GM12878 (cell line): ENCODE measurements around the gene RNF41. TPM values are rescaled to one million over a fixed set of nuclear protein-coding genes. Genes with fewer than 3 reads are reported as not detected.
A peak's percentile ranks its signal among the peaks of the same experiment; 100 is the strongest.

Experiments
- ATAC-seq: fragments of 200-7000 bp; cut with Tn5 transposase; 3 replicates; pipeline ENCODE4 v1.9.1; 2020; ENCODE audit warnings: mild to moderate bottlenecking, moderate library complexity
- BruUV-seq: library from RNA; stranded (reverse); fragments of 400-500 nt; replicated peaks from 2 replicates; lab custom pipeline; 2021; lab: Mats Ljungman, UMichigan
- CTCF ChIA-PET: fragments of 300-600 bp; sonication (Branson Sonifier 250); formaldehyde crosslinking; extraction: SDS; loops from one replicate; lab custom pipeline; 2021; ENCODE audit warnings: inconsistent platforms; lab: Yijun Ruan, JAX
- POLR2A ChIA-PET: fragments of 350-600 bp; formaldehyde crosslinking; extraction: SDS; loops from one replicate; lab custom pipeline; 2021; ENCODE audit warnings: inconsistent platforms; lab: Charles Lee
- RAD21 ChIA-PET: fragments of 300-600 bp; sonication (Branson Sonifier 250); formaldehyde crosslinking; loops from one replicate; lab custom pipeline; 2023; ENCODE audit warnings: antibody characterized with exemption; ENCODE audit not compliant: unreplicated experiment; lab: Charles Lee
- SMC1A ChIA-PET: fragments of 300-600 bp; sonication (Branson Sonifier 250); formaldehyde crosslinking; loops from one replicate; lab custom pipeline; 2023; ENCODE audit not compliant: unreplicated experiment, uncharacterized antibody; lab: Charles Lee
- DNase-seq: peaks from one replicate; pipeline ENCODE4 v3.0.0-alpha.2; 2011; ENCODE audit warnings: low read depth, low spot score
- FAIRE-seq: peaks from 3 replicates; lab custom pipeline; 2011; peaks lifted over from hg19 to GRCh38; lab: Jason Lieb, UNC
- H2AFZ ChIP-seq: 2 replicates; pipeline ENCODE4 v1.6.0; 2011; ENCODE audit warnings: low read depth, low read length, control low read depth; ENCODE audit not compliant: control insufficient read depth
- H3K27ac ChIP-seq: 2 replicates; pipeline ENCODE4 v1.5.1; 2011; ENCODE audit warnings: control low read depth; ENCODE audit not compliant: control insufficient read depth, insufficient read depth
- H3K27me3 ChIP-seq, 2 experiments: replicated peaks in 1 of 2; 2 replicates each; pipeline versions ENCODE4 v1.6.0 to v1.6.1; 2011; ENCODE audit warnings: low read length in 1 of 2; ENCODE audit not compliant: control insufficient read depth in 2 of 2, insufficient read depth in 2 of 2
- H3K36me3 ChIP-seq, 2 experiments: 2 replicates each; pipeline ENCODE4 v1.5.1; 2011; ENCODE audit warnings: low read length in 1 of 2; ENCODE audit not compliant: control insufficient read depth in 2 of 2, insufficient read depth in 2 of 2
- H3K4me1 ChIP-seq: 2 replicates; pipeline ENCODE4 v1.6.1; 2011; ENCODE audit warnings: mild to moderate bottlenecking, low read length, moderate library complexity, mixed read lengths; ENCODE audit not compliant: control insufficient read depth, insufficient read depth
- H3K4me2 ChIP-seq: 2 replicates; pipeline ENCODE4 v1.6.0; 2011; ENCODE audit warnings: control low read depth; ENCODE audit not compliant: control insufficient read depth, insufficient read depth
- H3K4me3 ChIP-seq: fragments of 200-600 bp; sonication (generic); 2 replicates; pipeline ENCODE4 v1.5.1; 2016
- H3K79me2 ChIP-seq: 2 replicates; pipeline ENCODE4 v1.6.0; 2011; ENCODE audit warnings: low read length; ENCODE audit not compliant: control insufficient read depth, insufficient read depth
- H3K9ac ChIP-seq: 2 replicates; pipeline ENCODE4 v1.8.0; 2011; ENCODE audit warnings: low read length, control low read depth, mixed read lengths; ENCODE audit not compliant: control insufficient read depth, insufficient read depth
- H3K9me3 ChIP-seq: replicated peaks from 3 replicates; pipeline ENCODE4 v1.5.1; 2011; ENCODE audit warnings: mild to moderate bottlenecking, low read length; ENCODE audit not compliant: control insufficient read depth, insufficient read depth
- H4K20me1 ChIP-seq: 2 replicates; pipeline ENCODE4 v1.6.0; 2011; ENCODE audit not compliant: control insufficient read depth, insufficient read depth
- BCLAF1 ChIP-seq: fragments of 450-650 bp; IDR thresholded peaks from 2 replicates; pipeline ENCODE4 v1.6.1; 2017; ENCODE audit warnings: antibody characterized with exemption, mild to moderate bottlenecking, moderate library complexity
- CHD4 ChIP-seq: fragments of 200-600 bp; sonication (generic); IDR thresholded peaks from 2 replicates; pipeline ENCODE4 v1.6.1; 2016; ENCODE audit warnings: mild to moderate bottlenecking
- EGR1 ChIP-seq, 2 experiments: IDR thresholded peaks; 1 replicate in 1 of 2; 2 replicates in 1 of 2; pipeline ENCODE4 v1.6.1; 2011 to 2012; ENCODE audit warnings: low read depth in 2 of 2, low read length in 2 of 2, borderline replicate concordance in 1 of 2, mild to moderate bottlenecking in 1 of 2, moderate library complexity in 1 of 2
- HCFC1 ChIP-seq: fragments of 150-350 bp; IDR thresholded peaks from 2 replicates; pipeline ENCODE4 v1.6.1; 2014; ENCODE audit warnings: low read length
- IKZF1 ChIP-seq: fragments of 450-650 bp; conservative IDR thresholded peaks from 2 replicates; pipeline ENCODE4 v1.6.1; 2017; ENCODE audit warnings: antibody characterized with exemption, mild to moderate bottlenecking
- NRF1 ChIP-seq: conservative IDR thresholded peaks from 2 replicates; pipeline ENCODE4 v1.6.1; 2011; ENCODE audit warnings: mild to moderate bottlenecking, low read depth, low read length, improper control_type of control experiment
- POLR2A ChIP-seq: IDR thresholded peaks from 2 replicates; pipeline ENCODE4 v1.6.1; 2011; ENCODE audit warnings: low read depth, mild to moderate bottlenecking, low read length
- POLR2AphosphoS5 ChIP-seq: IDR thresholded peaks from 2 replicates; pipeline ENCODE4 v1.6.1; 2011; ENCODE audit warnings: mild to moderate bottlenecking, low read length, inconsistent platforms
- WGBS: methylation state at CpG from one replicate; pipeline ENCODE4 v1.1.6; 2016; ENCODE audit warnings: low lambda C conversion rate; ENCODE audit not compliant: insufficient replicate concordance, insufficient coverage; ENCODE audit errors: missing lambda C conversion rate; 5-methylcytosine and 5-hydroxymethylcytosine counted together
- in situ Hi-C: fragments of 300-500 bp; cut with MboI; formaldehyde crosslinking; loops from 9 replicates; pipeline ENCODE4 v1.14.3; 2018; ENCODE audit warnings: mixed read lengths
- intact Hi-C: fragments of 100-400 bp; cut with micrococcal nuclease; formaldehyde crosslinking; loops from one replicate; pipeline ENCODE4 v1.14.2; 2022; ENCODE audit not compliant: unreplicated experiment
- polyA plus RNA-seq, 11 experiments: library from polyadenylated mRNA; depleted of rRNA in 4 of 11; unstranded in 6 of 11; stranded (reverse) in 5 of 11; fragments of >200 nt; fragmentation: Nextera tagmentation in 4 of 11; fragmentation: Illumina TruSeq in 1 of 11; extraction: Ambion mirVana in 4 of 11; extraction: Trizol in 1 of 11; gene quantifications; 1 replicate in 1 of 11; 2 replicates in 10 of 11; pipeline versions ENCODE4 v1.2.1 to v1.2.3, GENCODE V29; 2011 to 2016; ENCODE audit warnings: inconsistent platforms in 2 of 11, missing spikeins in 2 of 11, low read depth in 1 of 11
- total RNA-seq, 4 experiments: library from RNA; depleted of rRNA in 3 of 4; stranded (reverse); fragments of >200 nt in 3 of 4; fragmentation: Illumina TruSeq in 1 of 4; extraction: Trizol in 1 of 4; gene quantifications; 2 replicates each; pipeline versions ENCODE4 v1.2.1 to v1.2.3, GENCODE V29; 2013 to 2021
- TF ChIP-seq, protein P1 (sequence below): IDR thresholded peaks from 2 replicates; pipeline ENCODE4 v1.6.1; 2012; ENCODE audit warnings: low read depth, low read length, improper control_type of control experiment

RNF41 gene
- total and polyA plus RNA-seq, 10 of the 15 experiments (the other 5 are each of a cell fraction or from before 2014, with no cell fraction given): 11.1 to 47.8 (median 30.6) TPM

DNA sequence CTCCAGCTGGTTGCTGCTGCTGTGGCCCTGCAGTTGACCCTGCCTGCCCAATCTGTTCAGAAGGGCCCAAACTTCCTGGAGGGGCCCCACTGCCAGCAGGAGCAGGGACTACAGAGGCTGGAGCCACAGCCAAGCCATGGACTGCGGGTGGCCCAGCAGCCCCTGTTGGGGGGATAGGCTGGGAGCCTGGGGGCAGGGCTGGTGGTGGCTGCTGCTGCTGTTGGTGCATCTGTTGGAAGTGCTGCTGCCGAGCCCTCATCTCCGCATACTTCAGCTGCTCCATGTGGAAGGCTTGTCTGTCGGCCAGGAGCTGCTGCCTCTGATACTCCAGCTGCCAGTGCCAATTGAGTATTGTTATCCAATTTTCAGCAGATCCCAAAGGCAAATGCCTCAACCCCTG lies 56.4 kb downstream of the RNF41 start:
- peaks cover 7% of the 10 kb centered on the region for H3K4me1 ChIP-seq
- no peak for ATAC-seq
- no peaks in the 10 kb centered on the region for H3K9me3 ChIP-seq
- DNase-seq: no peak
- H3K27ac ChIP-seq: no peak overlapping the region
- 100% methylated on average over 4 of the region's 4 CpGs for WGBS
- no TSS peak for BruUV-seq
- ChIA-PET SMC1A (interaction anchor here (1.1 kb wide), 1 partner anchor 23 kb away, joined by 3 read pairs; no protein-coding TSS in a partner anchor), CTCF (interaction anchor here (1.1 kb wide), 1 partner anchor 9 kb away, joined by 3 read pairs; no protein-coding TSS in a partner anchor), POLR2A (interaction anchor here (0.6 to 2.4 kb wide), 4 partner anchors 11 to 517 kb away, joined by 3 to 6 read pairs (median 4); no protein-coding TSS in a partner anchor), RAD21 (no interaction called here)
- no peak for FAIRE-seq
- no peak overlapping the region for H2AFZ ChIP-seq
- H3K4me3 ChIP-seq: no peak overlapping the region
- in situ Hi-C loops: no loop called here
- TF ChIP-seq CHD4 (no peak), POLR2A (peak; percentile 51; the same call in 1 of the 2 replicates), POLR2AphosphoS5 (peak; percentile 45; the same call in 1 of the 2 replicates)
- peaks cover 24 to 32% of the 10 kb centered on the region in 2 experiments for H3K36me3 ChIP-seq
- H3K27me3 ChIP-seq: no peaks in the 10 kb centered on the region
- intact Hi-C loops: no loop called here
- no peaks in the 10 kb centered on the region for H4K20me1 ChIP-seq
- H3K4me2 ChIP-seq: no peak overlapping the region
- peaks cover 10% of the 10 kb centered on the region for H3K79me2 ChIP-seq
- no peak overlapping the region for H3K9ac ChIP-seq

- Histone ChIP-seq H3K36me3 (peaks cover 25 to 40% of the 10 kb centered on the region in 2 experiments), H3K27ac (no peak overlapping the region), H3K9ac (no peak overlapping the region), H3K9me3 (no peaks in the 10 kb centered on the region), H3K79me2 (peaks cover 21% of the 10 kb centered on the region), H3K4me2 (no peak overlapping the region), H3K4me3 (no peak overlapping the region), H3K4me1 (peaks cover 14% of the 10 kb centered on the region), H2AFZ (no peak overlapping the region), H3K27me3 (no peaks in the 10 kb centered on the region), H4K20me1 (no peaks in the 10 kb centered on the region)
- no peak for DNase-seq
- CTCF ChIA-PET: no interaction called here
- RAD21 ChIA-PET: no interaction called here
- in situ Hi-C loops (no loop called here), intact Hi-C loops (no loop called here)
- BruUV-seq: no TSS peak
- FAIRE-seq: no peak
- SMC1A ChIA-PET: no interaction called here
- POLR2A ChIA-PET: no interaction called here
- WGBS: 94% methylated on average over 17 of the region's 17 CpGs
- TF ChIP-seq NRF1 (no peak), POLR2AphosphoS5 (0 out of 2 replicates have a peak, but pooled peaks have one; percentile 13), HCFC1 (no peak), EGR1 (IDR thresholded peaks at IDR 0.05; ENCODE audit: borderline replicate concordance in 1 of 2, low read depth in 2 of 2, low read length in 2 of 2) (no peak), POLR2A (peak; percentile 74), BCLAF1 (no peak), IKZF1 (no peak)
- TF ChIP-seq, protein P1, sequence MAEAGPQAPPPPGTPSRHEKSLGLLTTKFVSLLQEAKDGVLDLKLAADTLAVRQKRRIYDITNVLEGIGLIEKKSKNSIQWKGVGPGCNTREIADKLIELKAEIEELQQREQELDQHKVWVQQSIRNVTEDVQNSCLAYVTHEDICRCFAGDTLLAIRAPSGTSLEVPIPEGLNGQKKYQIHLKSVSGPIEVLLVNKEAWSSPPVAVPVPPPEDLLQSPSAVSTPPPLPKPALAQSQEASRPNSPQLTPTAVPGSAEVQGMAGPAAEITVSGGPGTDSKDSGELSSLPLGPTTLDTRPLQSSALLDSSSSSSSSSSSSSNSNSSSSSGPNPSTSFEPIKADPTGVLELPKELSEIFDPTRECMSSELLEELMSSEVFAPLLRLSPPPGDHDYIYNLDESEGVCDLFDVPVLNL: no peak
- no peak for ATAC-seq
Observed at GRCh38 chr12:56164345-56164729, 57.4 kb downstream of the RNF41 start.
